ENCODE measurements around the gene MMGT1.
A peak's percentile ranks its signal among the peaks of the same experiment; 100 is the strongest.

MMGT1 gene

DNA sequence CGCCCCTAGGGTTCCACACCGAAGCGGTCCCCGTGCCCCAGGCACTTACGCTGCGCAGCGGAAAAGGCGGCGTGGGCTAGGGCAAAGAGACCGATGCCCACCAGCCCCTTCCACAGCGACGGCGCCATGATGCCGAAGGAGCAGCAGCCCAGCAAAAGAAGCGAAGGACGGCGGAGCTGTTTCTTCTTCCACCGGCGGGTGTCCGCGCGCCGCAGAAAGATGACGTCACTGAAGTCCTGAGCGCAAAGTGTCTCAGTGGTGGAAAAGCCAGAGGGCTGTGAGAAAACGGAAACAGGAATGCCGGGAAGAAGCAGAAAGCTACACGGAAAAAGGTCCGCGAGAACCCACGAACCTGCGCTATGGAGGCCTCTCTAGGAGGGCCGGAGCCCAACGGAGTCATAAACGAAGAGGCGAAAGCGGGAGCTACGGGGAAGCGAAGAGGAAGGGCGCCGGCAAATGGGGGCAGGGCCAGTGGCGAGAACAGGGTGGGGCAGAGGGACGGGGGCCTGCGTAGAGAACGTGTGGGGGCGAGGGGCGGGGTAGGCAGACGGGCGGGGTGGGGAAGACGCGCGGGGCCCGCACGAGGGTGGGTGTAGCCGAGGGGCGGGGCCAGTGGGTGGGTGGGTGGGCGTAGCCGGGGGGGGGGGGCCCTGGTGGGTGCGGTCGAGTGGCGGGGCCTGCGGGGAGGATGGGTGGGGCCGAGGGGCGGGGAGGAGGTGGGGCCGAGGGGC, at the start of gene MMGT1:
MMGT1 (minus strand) TSS at position 441 of the 731 bp plus-strand sequence; CDS start at position 128, 313 bp downstream.
- no peak for TF ChIP-seq ZFX (IDR thresholded peaks at IDR 0.05)
- TF ChIP-seq, protein P1, sequence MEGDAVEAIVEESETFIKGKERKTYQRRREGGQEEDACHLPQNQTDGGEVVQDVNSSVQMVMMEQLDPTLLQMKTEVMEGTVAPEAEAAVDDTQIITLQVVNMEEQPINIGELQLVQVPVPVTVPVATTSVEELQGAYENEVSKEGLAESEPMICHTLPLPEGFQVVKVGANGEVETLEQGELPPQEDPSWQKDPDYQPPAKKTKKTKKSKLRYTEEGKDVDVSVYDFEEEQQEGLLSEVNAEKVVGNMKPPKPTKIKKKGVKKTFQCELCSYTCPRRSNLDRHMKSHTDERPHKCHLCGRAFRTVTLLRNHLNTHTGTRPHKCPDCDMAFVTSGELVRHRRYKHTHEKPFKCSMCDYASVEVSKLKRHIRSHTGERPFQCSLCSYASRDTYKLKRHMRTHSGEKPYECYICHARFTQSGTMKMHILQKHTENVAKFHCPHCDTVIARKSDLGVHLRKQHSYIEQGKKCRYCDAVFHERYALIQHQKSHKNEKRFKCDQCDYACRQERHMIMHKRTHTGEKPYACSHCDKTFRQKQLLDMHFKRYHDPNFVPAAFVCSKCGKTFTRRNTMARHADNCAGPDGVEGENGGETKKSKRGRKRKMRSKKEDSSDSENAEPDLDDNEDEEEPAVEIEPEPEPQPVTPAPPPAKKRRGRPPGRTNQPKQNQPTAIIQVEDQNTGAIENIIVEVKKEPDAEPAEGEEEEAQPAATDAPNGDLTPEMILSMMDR (conservative IDR thresholded peaks at IDR 0.05), result no peak
- peak within 1 kb of the TSS; percentile 73 for H3K27ac ChIP-seq

DNA sequence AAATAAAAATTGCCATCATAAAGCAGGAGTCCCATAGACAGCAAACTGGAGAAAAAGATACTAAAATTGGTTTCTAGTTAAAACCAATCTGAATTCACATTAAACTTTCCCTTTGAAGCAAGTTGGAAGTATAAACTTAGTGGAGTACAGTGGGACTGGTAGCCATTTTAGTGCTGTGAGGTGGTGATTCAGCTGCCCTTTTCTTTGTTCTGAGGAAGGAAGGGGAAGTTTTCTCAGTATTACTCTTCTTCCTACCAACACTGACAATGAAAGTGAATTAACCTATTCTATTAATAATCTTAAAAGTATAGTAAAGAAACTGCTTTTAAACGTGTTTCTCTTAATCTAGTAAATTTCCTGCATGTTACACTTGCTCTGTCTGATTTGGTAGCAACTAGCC, 48.1 kb upstream of the MMGT1 start:
- TF ChIP-seq ZFX (IDR thresholded peaks at IDR 0.05), result no peak
- TF ChIP-seq, protein P1 (conservative IDR thresholded peaks at IDR 0.05), result no peak
- H3K27ac ChIP-seq, result no peak overlapping the region

DNA sequence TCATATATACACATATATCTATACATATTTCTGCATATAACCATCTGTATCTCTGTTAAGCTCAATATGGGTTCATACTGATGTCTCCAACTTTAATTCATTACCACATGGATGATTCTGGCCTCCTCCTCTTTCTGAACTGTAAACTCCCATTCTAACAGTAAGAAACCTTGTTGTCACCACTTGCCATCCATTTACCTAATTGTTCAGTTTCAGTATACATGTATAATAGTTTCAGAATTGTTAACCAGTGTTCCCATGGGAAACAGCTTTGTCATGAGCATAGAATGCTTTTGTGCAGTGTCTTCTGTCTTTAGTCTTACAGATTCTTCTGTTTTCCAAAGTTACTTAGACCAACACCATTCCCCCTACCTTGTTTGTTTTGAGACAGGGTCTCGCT, 47.4 kb upstream of the MMGT1 start:
- TF ChIP-seq ZFX (IDR thresholded peaks at IDR 0.05), result no peak
- TF ChIP-seq, protein P1 (conservative IDR thresholded peaks at IDR 0.05), result no peak

DNA sequence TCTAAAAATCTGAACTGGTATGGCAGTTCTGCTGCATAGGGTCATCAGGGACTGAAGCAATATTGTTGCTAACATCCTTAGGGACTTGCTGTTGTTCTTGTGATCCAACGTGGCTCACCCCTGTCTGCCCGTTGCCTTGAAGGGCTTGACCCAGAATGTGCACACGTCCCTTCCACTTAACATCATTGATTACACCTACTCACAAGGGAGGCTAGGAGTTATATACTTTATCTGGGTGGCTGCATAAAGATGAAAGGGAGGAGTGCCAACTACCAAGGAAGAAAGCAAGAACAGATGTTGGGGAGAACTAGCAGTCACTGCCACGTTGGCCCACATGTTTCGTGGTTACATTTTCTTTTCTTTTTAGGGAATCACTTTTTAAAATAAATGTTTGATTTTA, 45.4 kb upstream of the MMGT1 start:
- TF ChIP-seq, protein P1 (conservative IDR thresholded peaks at IDR 0.05), result no peak

More for the DNA sequence above, 47.4 kb upstream of the MMGT1 start:
- no peak overlapping the region for H3K27ac ChIP-seq

DNA sequence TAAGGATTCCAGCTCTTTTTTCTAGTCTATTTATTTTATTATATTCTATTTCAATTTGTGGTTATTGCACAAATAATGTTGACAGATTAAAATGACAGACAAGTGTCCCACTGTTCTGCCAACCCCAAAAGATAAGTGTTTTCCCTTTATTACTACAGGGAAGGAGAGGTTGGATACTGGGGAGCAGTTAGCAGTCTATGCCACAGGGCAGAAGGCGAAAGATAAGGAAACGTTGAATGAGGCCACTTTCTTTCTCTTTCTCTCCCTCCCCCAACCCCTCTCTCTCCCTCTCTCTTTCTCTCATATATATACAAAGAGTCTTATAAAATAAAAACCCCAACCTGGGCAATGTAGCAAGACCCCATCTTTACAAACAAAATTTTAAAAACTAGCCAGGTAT, 43.1 kb upstream of the MMGT1 start:
- TF ChIP-seq, protein P1 (conservative IDR thresholded peaks at IDR 0.05), result no peak
- TF ChIP-seq ZFX (IDR thresholded peaks at IDR 0.05), result no peak
- no peak overlapping the region for H3K27ac ChIP-seq

More for the DNA sequence above, 45.4 kb upstream of the MMGT1 start:
- no peak overlapping the region for H3K27ac ChIP-seq

DNA sequence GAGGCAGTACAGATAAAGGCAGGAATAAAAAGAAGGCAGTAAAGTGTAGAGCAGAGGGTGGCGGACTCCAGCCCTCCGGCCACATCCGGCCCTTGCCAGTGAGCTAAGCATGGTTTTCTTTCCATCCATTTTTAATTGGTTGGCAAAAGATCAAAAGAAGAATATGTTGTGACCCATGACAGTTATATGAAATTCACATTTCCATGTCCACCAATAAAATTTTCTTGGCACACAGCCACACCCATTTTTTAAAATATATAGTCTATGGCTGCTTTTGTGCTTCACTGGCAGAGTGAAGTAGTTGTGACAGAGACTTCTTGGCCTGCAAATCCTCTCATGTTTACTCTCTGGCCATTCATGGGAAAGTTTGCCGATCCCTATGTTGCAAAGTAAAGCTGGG, 41.2 kb upstream of the MMGT1 start:
- H3K27ac ChIP-seq, result no peak overlapping the region
- TF ChIP-seq ZFX (IDR thresholded peaks at IDR 0.05), result no peak
- TF ChIP-seq, protein P1 (conservative IDR thresholded peaks at IDR 0.05), result no peak

DNA sequence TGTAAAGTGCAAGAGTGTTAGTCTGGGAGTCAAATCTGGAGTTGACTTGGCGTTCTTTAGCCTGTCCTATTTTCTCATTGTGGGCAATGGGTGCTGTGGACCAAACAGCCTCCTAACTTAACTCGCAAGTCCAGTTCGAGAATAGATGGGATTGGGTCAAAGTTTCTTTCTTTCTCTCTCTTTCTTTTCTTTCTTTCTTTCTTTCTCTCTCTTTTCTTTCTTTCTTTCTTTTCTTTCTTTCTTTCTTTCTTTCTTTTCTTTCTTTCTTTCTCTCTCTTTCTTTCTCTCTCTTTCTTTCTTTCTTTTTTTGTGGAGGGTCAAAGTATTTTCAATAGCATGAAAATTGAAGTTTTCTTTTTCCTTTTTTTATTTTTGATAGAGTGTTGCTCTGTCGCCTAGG, 14.5 kb upstream of the MMGT1 start:
- TF ChIP-seq, protein P1 (conservative IDR thresholded peaks at IDR 0.05), result no peak
- no peak for TF ChIP-seq ZFX (IDR thresholded peaks at IDR 0.05)
- H3K27ac ChIP-seq, result no peak overlapping the region

Data from C4-2B (cell line).